ENCODE measurements around the gene RNF103. TPM values are rescaled to one million over a fixed set of nuclear protein-coding genes. Genes with fewer than 3 reads are reported as not detected.

Gene RNF103
- total RNA-seq, 4 donors from 2014 or later: 22.3 to 127 (median 102) TPM

- Histone ChIP-seq H3K4me1 (no peaks in the 10 kb centered on the region), H3K27me3 (no peaks in the 10 kb centered on the region), H3K9me3 (no peaks in the 10 kb centered on the region), H3K4me3 (no peak overlapping the region), H3K36me3 (peaks cover 0 to 84% (median 0%) of the 10 kb centered on the region in 3 donors), H3K27ac (no peak overlapping the region)
- DNase-seq: no peak
- no peak for TF ChIP-seq POLR2A (IDR thresholded peaks at IDR 0.05)
- TF ChIP-seq, protein P1, sequence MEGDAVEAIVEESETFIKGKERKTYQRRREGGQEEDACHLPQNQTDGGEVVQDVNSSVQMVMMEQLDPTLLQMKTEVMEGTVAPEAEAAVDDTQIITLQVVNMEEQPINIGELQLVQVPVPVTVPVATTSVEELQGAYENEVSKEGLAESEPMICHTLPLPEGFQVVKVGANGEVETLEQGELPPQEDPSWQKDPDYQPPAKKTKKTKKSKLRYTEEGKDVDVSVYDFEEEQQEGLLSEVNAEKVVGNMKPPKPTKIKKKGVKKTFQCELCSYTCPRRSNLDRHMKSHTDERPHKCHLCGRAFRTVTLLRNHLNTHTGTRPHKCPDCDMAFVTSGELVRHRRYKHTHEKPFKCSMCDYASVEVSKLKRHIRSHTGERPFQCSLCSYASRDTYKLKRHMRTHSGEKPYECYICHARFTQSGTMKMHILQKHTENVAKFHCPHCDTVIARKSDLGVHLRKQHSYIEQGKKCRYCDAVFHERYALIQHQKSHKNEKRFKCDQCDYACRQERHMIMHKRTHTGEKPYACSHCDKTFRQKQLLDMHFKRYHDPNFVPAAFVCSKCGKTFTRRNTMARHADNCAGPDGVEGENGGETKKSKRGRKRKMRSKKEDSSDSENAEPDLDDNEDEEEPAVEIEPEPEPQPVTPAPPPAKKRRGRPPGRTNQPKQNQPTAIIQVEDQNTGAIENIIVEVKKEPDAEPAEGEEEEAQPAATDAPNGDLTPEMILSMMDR (IDR thresholded peaks at IDR 0.05): no peak
Observed at GRCh38 chr2:86608832-86609410, 14.7 kb downstream of the RNF103 start.

- Histone ChIP-seq H3K9me3 (no peaks in the 10 kb centered on the region), H3K36me3 (peaks cover 0 to 55% (median 0%) of the 10 kb centered on the region in 3 donors), H3K4me3 (no peak overlapping the region), H3K27me3 (no peaks in the 10 kb centered on the region), H3K4me1 (no peaks in the 10 kb centered on the region), H3K27ac (no peak overlapping the region)
- TF ChIP-seq POLR2A (IDR thresholded peaks at IDR 0.05): no peak
- TF ChIP-seq, protein P1 (IDR thresholded peaks at IDR 0.05): no peak
- no peak for DNase-seq
Observed at GRCh38 chr2:86603905-86604304, 19.8 kb downstream of the RNF103 start.

- no peak for TF ChIP-seq POLR2A (IDR thresholded peaks at IDR 0.05)
- TF ChIP-seq, protein P1 (IDR thresholded peaks at IDR 0.05): no peak
- Histone ChIP-seq H3K36me3 (peaks cover 0 to 15% (median 0%) of the 10 kb centered on the region in 3 donors), H3K4me3 (no peak overlapping the region), H3K9me3 (no peaks in the 10 kb centered on the region), H3K27me3 (no peaks in the 10 kb centered on the region), H3K4me1 (no peaks in the 10 kb centered on the region), H3K27ac (no peak overlapping the region)
- no peak for DNase-seq
Observed at GRCh38 chr2:86598966-86599365, 24.7 kb downstream of the RNF103 start.

GRCh38 chr2:86596118-86596517 lies 27.5 kb downstream of the RNF103 start:
- DNase-seq: no peak
- H3K27ac ChIP-seq: no peak overlapping the region
- no peaks in the 10 kb centered on the region for H3K9me3 ChIP-seq
- H3K36me3 ChIP-seq: no peaks in the 10 kb centered on the region
- TF ChIP-seq, protein P1 (IDR thresholded peaks at IDR 0.05): no peak
- no peak for TF ChIP-seq POLR2A (IDR thresholded peaks at IDR 0.05)
- no peaks in the 10 kb centered on the region for H3K4me1 ChIP-seq
- H3K27me3 ChIP-seq: no peaks in the 10 kb centered on the region
- no peak overlapping the region for H3K4me3 ChIP-seq

GRCh38 chr2:86593266-86593665 lies 30.4 kb downstream of the RNF103 start:
- Histone ChIP-seq H3K36me3 (no peaks in the 10 kb centered on the region), H3K9me3 (no peaks in the 10 kb centered on the region), H3K4me1 (no peaks in the 10 kb centered on the region), H3K4me3 (no peak overlapping the region), H3K27ac (no peak overlapping the region), H3K27me3 (no peaks in the 10 kb centered on the region)
- TF ChIP-seq POLR2A (IDR thresholded peaks at IDR 0.05): no peak
- TF ChIP-seq, protein P1 (IDR thresholded peaks at IDR 0.05): no peak
- DNase-seq: no peak

All from Peyer's patch (tissue), 4 donors.